HepG2 (cell line): ENCODE data around the gene TMTC2. TPM values are rescaled to one million over a fixed set of nuclear protein-coding genes. Genes with fewer than 3 reads are reported as not detected.

Experiments used
- ATAC-seq: fragments of 200-7000 bp; cut with Tn5 transposase; 3 replicates; pipeline ENCODE4 v1.9.1; 2020; ENCODE audit warnings: mild to moderate bottlenecking, moderate library complexity
- BruUV-seq: library from RNA; stranded (reverse); fragments of 400-500 nt; replicated peaks from 2 replicates; lab custom pipeline; 2021; lab: Mats Ljungman, UMichigan
- CTCF ChIA-PET: fragments of 300-600 bp; formaldehyde crosslinking; extraction: SDS; loops from one replicate; lab custom pipeline; 2021; ENCODE audit warnings: low total read pairs, inconsistent platforms, low intra/inter-chr PET ratio; lab: Yijun Ruan, JAX
- POLR2A ChIA-PET: fragments of 350-600 bp; sonication (Branson Sonifier 250); formaldehyde crosslinking; loops from one replicate; lab custom pipeline; 2020; ENCODE audit warnings: antibody characterized with exemption, inconsistent platforms; lab: Yijun Ruan, JAX
- DNase-seq: peaks from one replicate; pipeline ENCODE4 v3.0.0-alpha.2; 2015; ENCODE audit warnings: low spot score
- FAIRE-seq: peaks from 3 replicates; lab custom pipeline; 2011; peaks lifted over from hg19 to GRCh38; lab: Jason Lieb, UNC
- H2AFZ ChIP-seq: one replicate; pipeline ENCODE4 v1.6.1; 2011; ENCODE audit warnings: low read length, inconsistent platforms
- H3K27ac ChIP-seq: fragments of 300-600 bp; 3 replicates; pipeline ENCODE4 v1.8.0; 2011; ENCODE audit warnings: mixed run types, mild to moderate bottlenecking, mixed read lengths, low read length, inconsistent platforms; ENCODE audit not compliant: insufficient read depth; ENCODE audit errors: extremely low read length
- H3K27me3 ChIP-seq, 2 experiments: fragments of 200-600 bp in 1 of 2; 2 replicates in 1 of 2; 3 replicates in 1 of 2; pipeline versions ENCODE4 v1.6.0 to v1.8.0; 2011; ENCODE audit warnings: low read length in 2 of 2, mild to moderate bottlenecking in 2 of 2, moderate library complexity in 2 of 2, inconsistent platforms in 1 of 2; ENCODE audit not compliant: insufficient read depth in 2 of 2, control insufficient read depth in 1 of 2
- H3K36me3 ChIP-seq, 2 experiments: fragments of 200-600 bp in 1 of 2; replicated peaks in 1 of 2; 2 replicates in 1 of 2; 3 replicates in 1 of 2; pipeline versions ENCODE4 v1.5.1 to v1.8.0; 2011; ENCODE audit warnings: low read length in 2 of 2, inconsistent platforms in 1 of 2; ENCODE audit not compliant: insufficient read depth in 2 of 2, control insufficient read depth in 1 of 2
- H3K4me1 ChIP-seq: 2 replicates; pipeline ENCODE4 v1.5.1; 2012; ENCODE audit warnings: low read length, inconsistent platforms; ENCODE audit not compliant: insufficient read depth
- H3K4me2 ChIP-seq: 2 replicates; pipeline ENCODE4 v1.6.0; 2011; ENCODE audit warnings: low read depth, low read length, inconsistent platforms
- H3K4me3 ChIP-seq, 3 experiments: fragments of 200-600 bp in 1 of 3; sonication (generic), shearing (Covaris generic) in 1 of 3; replicated peaks in 1 of 3; 2 replicates each; pipeline ENCODE4 v1.5.1; 2011 to 2016; ENCODE audit warnings: low read length in 3 of 3, inconsistent platforms in 2 of 3, low read depth in 2 of 3, mild to moderate bottlenecking in 2 of 3, control low read depth in 1 of 3, mixed read lengths in 1 of 3; ENCODE audit not compliant: insufficient read depth in 1 of 3
- H3K79me2 ChIP-seq: one replicate; pipeline ENCODE4 v1.6.1; 2011; ENCODE audit warnings: low read length, inconsistent platforms; ENCODE audit not compliant: insufficient read depth
- H3K9ac ChIP-seq: 2 replicates; pipeline ENCODE4 v1.6.0; 2011; ENCODE audit warnings: mild to moderate bottlenecking, low read depth, low read length, inconsistent platforms; ENCODE audit not compliant: insufficient read depth
- H3K9me3 ChIP-seq: 2 replicates; pipeline ENCODE4 v1.5.1; 2012; ENCODE audit warnings: mild to moderate bottlenecking, low read length
- H4K20me1 ChIP-seq: 2 replicates; pipeline ENCODE4 v1.6.0; 2011; ENCODE audit warnings: inconsistent platforms, mild to moderate bottlenecking, low read length, moderate library complexity; ENCODE audit not compliant: insufficient read depth
- AGO1 ChIP-seq: fragments of 200-400 bp; formaldehyde crosslinking; IDR thresholded peaks from 2 replicates; pipeline ENCODE4 v1.6.1; 2017; ENCODE audit warnings: mild to moderate bottlenecking, low read depth, low read length, moderate library complexity; ENCODE audit not compliant: poor library complexity, severe bottlenecking
- GTF2F1 ChIP-seq: fragments of 150-350 bp; IDR thresholded peaks from 2 replicates; pipeline ENCODE4 v1.6.1; 2014; ENCODE audit warnings: low read length
- KAT7 ChIP-seq: IDR thresholded peaks from 2 replicates; pipeline ENCODE4 v1.6.1; 2018; ENCODE audit warnings: borderline replicate concordance, missing compliant biosample characterization
- MED8 ChIP-seq: sonication (generic); formaldehyde crosslinking; IDR thresholded peaks from 2 replicates; pipeline ENCODE4 v1.8.1; 2023; ENCODE audit warnings: mild to moderate bottlenecking, missing genetic modification reagents; ENCODE audit not compliant: insufficient replicate concordance
- NCOR1 ChIP-seq: fragments of 200-600 bp; sonication (generic); IDR thresholded peaks from 2 replicates; pipeline ENCODE4 v1.7.0; 2017; ENCODE audit warnings: antibody characterized with exemption, low read length, borderline replicate concordance
- PHF20 ChIP-seq: sonication (generic); formaldehyde crosslinking; IDR thresholded peaks from 2 replicates; pipeline ENCODE4 v1.5.0; 2020; ENCODE audit warnings: mild to moderate bottlenecking, missing genetic modification reagents
- REL ChIP-seq: sonication (generic); formaldehyde crosslinking; conservative IDR thresholded peaks from 2 replicates; pipeline ENCODE4 v1.8.0; 2022; ENCODE audit warnings: mild to moderate bottlenecking, missing genetic modification reagents, moderate library complexity
- REXO4 ChIP-seq: sonication (generic); formaldehyde crosslinking; IDR thresholded peaks from 2 replicates; pipeline ENCODE4 v1.8.0; 2022; ENCODE audit warnings: missing genetic modification reagents, mild to moderate bottlenecking, borderline replicate concordance
- WGBS: methylation state at CpG from one replicate; pipeline ENCODE4 v1.1.6; 2017; ENCODE audit warnings: low lambda C conversion rate; 5-methylcytosine and 5-hydroxymethylcytosine counted together
- in situ Hi-C: cut with HindIII; loops from 2 replicates; pipeline ENCODE4 v1.10.0; 2017; ENCODE audit warnings: low pct_unique_long_range_greater_than_20kb; ENCODE audit not compliant: extremely low pct_ligation_motif_present
- intact Hi-C: fragments of 100-400 bp; cut with micrococcal nuclease; formaldehyde crosslinking; loops from one replicate; pipeline ENCODE4 v1.10.0; 2022; ENCODE audit not compliant: unreplicated experiment
- polyA plus RNA-seq, 8 experiments: library from polyadenylated mRNA; depleted of rRNA in 3 of 8; stranded (reverse) in 7 of 8; unstranded in 1 of 8; fragments of >200 nt; fragmentation: Illumina TruSeq in 4 of 8; extraction: Trizol in 4 of 8; gene quantifications; 2 replicates each; pipeline versions ENCODE4 v1.2.1 to v1.2.3, GENCODE V29; 2011 to 2016; ENCODE audit warnings: low read depth in 4 of 8, missing spikeins in 1 of 8, mixed read lengths in 1 of 8; ENCODE audit not compliant: insufficient read depth in 1 of 8
- total RNA-seq, 5 experiments: library from RNA; depleted of rRNA; stranded (reverse); fragments of >200 nt; fragmentation: Illumina TruSeq; extraction: Trizol; gene quantifications; 2 replicates each; pipeline ENCODE4 v1.2.3, GENCODE V29; 2016; ENCODE audit warnings: low read depth in 1 of 5
- TF ChIP-seq, protein P1 (sequence below): sonication (generic); formaldehyde crosslinking; IDR thresholded peaks from 2 replicates; pipeline ENCODE4 v1.9.0; 2021; ENCODE audit warnings: missing genetic modification reagents, borderline replicate concordance
- TF ChIP-seq, protein P2 (sequence below): sonication (generic); formaldehyde crosslinking; IDR thresholded peaks from 2 replicates; pipeline ENCODE4 v1.4.0; 2020; ENCODE audit warnings: missing genetic modification reagents
- TF ChIP-seq, protein P3 (sequence below): sonication (generic); formaldehyde crosslinking; conservative IDR thresholded peaks from 2 replicates; pipeline ENCODE4 v1.8.0; 2022; ENCODE audit warnings: low read depth, missing genetic modification reagents

Gene TMTC2
- total and polyA plus RNA-seq, 2 of the 13 experiments (the other 11 are each of a cell fraction or from before 2014, with no cell fraction given) = 0.55 to 0.63 TPM

DNA sequence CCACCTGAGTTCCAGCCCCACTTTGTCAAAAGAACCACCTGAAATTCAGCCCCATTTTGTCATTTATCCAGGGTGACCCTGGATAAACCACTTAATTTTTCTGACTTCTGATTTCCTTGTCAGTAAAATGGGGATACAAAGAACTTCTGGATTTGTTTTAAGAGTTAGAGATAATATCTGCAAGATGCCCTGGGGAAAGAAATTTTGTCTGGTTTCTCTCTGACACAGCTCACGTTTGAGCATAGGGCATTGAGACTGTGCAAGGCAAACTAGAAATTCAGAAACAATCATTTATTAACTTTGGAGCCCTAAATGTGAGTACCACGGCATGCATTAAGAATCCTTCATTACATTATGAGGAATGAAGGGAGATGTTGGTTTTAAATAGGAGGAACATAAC, 37.2 kb downstream of the TMTC2 start:
- intact Hi-C loops = no loop called here
- TF ChIP-seq MED8 (CRISPR knock-in tag) = no peak
- TF ChIP-seq, protein P1, sequence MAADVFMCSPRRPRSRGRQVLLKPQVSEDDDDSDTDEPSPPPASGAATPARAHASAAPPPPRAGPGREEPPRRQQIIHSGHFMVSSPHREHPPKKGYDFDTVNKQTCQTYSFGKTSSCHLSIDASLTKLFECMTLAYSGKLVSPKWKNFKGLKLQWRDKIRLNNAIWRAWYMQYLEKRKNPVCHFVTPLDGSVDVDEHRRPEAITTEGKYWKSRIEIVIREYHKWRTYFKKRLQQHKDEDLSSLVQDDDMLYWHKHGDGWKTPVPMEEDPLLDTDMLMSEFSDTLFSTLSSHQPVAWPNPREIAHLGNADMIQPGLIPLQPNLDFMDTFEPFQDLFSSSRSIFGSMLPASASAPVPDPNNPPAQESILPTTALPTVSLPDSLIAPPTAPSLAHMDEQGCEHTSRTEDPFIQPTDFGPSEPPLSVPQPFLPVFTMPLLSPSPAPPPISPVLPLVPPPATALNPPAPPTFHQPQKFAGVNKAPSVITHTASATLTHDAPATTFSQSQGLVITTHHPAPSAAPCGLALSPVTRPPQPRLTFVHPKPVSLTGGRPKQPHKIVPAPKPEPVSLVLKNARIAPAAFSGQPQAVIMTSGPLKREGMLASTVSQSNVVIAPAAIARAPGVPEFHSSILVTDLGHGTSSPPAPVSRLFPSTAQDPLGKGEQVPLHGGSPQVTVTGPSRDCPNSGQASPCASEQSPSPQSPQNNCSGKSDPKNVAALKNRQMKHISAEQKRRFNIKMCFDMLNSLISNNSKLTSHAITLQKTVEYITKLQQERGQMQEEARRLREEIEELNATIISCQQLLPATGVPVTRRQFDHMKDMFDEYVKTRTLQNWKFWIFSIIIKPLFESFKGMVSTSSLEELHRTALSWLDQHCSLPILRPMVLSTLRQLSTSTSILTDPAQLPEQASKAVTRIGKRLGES (CRISPR knock-in tag) = no peak
- TF ChIP-seq AGO1 = no peak
- TF ChIP-seq, protein P2, sequence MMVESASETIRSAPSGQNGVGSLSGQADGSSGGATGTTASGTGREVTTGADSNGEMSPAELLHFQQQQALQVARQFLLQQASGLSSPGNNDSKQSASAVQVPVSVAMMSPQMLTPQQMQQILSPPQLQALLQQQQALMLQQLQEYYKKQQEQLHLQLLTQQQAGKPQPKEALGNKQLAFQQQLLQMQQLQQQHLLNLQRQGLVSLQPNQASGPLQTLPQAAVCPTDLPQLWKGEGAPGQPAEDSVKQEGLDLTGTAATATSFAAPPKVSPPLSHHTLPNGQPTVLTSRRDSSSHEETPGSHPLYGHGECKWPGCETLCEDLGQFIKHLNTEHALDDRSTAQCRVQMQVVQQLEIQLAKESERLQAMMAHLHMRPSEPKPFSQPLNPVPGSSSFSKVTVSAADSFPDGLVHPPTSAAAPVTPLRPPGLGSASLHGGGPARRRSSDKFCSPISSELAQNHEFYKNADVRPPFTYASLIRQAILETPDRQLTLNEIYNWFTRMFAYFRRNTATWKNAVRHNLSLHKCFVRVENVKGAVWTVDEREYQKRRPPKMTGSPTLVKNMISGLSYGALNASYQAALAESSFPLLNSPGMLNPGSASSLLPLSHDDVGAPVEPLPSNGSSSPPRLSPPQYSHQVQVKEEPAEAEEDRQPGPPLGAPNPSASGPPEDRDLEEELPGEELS (CRISPR knock-in tag) = no peak
- no peak for TF ChIP-seq PHF20 (CRISPR knock-in tag)
- TF ChIP-seq GTF2F1 = no peak
- no peak for TF ChIP-seq REXO4
- no peak for TF ChIP-seq NCOR1
- TF ChIP-seq, protein P3, sequence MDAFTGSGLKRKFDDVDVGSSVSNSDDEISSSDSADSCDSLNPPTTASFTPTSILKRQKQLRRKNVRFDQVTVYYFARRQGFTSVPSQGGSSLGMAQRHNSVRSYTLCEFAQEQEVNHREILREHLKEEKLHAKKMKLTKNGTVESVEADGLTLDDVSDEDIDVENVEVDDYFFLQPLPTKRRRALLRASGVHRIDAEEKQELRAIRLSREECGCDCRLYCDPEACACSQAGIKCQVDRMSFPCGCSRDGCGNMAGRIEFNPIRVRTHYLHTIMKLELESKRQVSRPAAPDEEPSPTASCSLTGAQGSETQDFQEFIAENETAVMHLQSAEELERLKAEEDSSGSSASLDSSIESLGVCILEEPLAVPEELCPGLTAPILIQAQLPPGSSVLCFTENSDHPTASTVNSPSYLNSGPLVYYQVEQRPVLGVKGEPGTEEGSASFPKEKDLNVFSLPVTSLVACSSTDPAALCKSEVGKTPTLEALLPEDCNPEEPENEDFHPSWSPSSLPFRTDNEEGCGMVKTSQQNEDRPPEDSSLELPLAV (CRISPR knock-in tag) = no peak
- no peak for TF ChIP-seq REL (CRISPR knock-in tag)
- TF ChIP-seq KAT7 (CRISPR knock-in tag) = no peak
- WGBS = 3% methylated on average over 2 of the region's 2 CpGs
- in situ Hi-C loops = no loop called here
- H2AFZ ChIP-seq = no peak overlapping the region
- H3K4me1 ChIP-seq = no peaks in the 10 kb centered on the region
- FAIRE-seq (no peak), ATAC-seq (no peak), DNase-seq (no peak)
- ChIA-PET CTCF (no interaction called here), POLR2A (no interaction called here)
- H4K20me1 ChIP-seq = no peaks in the 10 kb centered on the region
- no peak overlapping the region for H3K4me2 ChIP-seq
- H3K27ac ChIP-seq = no peak overlapping the region
- no peak overlapping the region for H3K9ac ChIP-seq
- no peaks in the 10 kb centered on the region for H3K36me3 ChIP-seq
- H3K79me2 ChIP-seq = no peaks in the 10 kb centered on the region
- H3K9me3 ChIP-seq = no peaks in the 10 kb centered on the region
- no peak overlapping the region for H3K4me3 ChIP-seq
- H3K27me3 ChIP-seq = no peaks in the 10 kb centered on the region
- BruUV-seq = no TSS peak
